Thymus (tissue), 11 donors: ENCODE results near the gene MCM6. TPM values are rescaled to one million over a fixed set of nuclear protein-coding genes. Genes with fewer than 3 reads are reported as not detected.

ENCODE experiments used
- DNase-seq, 9 donors: peaks; one replicate each; pipeline ENCODE4 v3.0.0-alpha.2; 2013; ENCODE audit warnings: low spot score in 9 of 9, low read depth in 6 of 9, missing footprints in 1 of 9
- H3K27ac ChIP-seq, 2 donors: one replicate each; pipeline ENCODE4 v1.5.1; 2013; ENCODE audit warnings: control low read depth in 1 of 2, low read depth in 1 of 2, low read length in 1 of 2, mild to moderate bottlenecking in 1 of 2, moderate library complexity in 1 of 2
- H3K27me3 ChIP-seq, 2 donors: one replicate each; pipeline ENCODE4 v1.5.1; 2013; ENCODE audit warnings: low read length in 1 of 2; ENCODE audit not compliant: control insufficient read depth in 2 of 2, insufficient read depth in 1 of 2
- H3K36me3 ChIP-seq, 2 donors: one replicate each; pipeline ENCODE4 v1.5.1; 2013; ENCODE audit warnings: low read length in 1 of 2, mild to moderate bottlenecking in 1 of 2, moderate library complexity in 1 of 2; ENCODE audit not compliant: control insufficient read depth in 2 of 2, insufficient read depth in 2 of 2
- H3K4me1 ChIP-seq, 2 donors: one replicate each; pipeline ENCODE4 v1.5.1; 2013; ENCODE audit warnings: low read length in 2 of 2; ENCODE audit not compliant: control insufficient read depth in 2 of 2, insufficient read depth in 2 of 2
- H3K4me3 ChIP-seq, 2 donors: one replicate each; pipeline ENCODE4 v1.5.1; 2013; ENCODE audit warnings: low read length in 2 of 2, control low read depth in 1 of 2, mild to moderate bottlenecking in 1 of 2
- H3K9me3 ChIP-seq, 2 donors: one replicate each; pipeline ENCODE4 v1.5.1; 2013; ENCODE audit warnings: low read length in 1 of 2, mild to moderate bottlenecking in 1 of 2; ENCODE audit not compliant: control insufficient read depth in 2 of 2, insufficient read depth in 1 of 2
- WGBS: extraction: QIAGEN DNeasy Blood & Tissue Kit; methylation state at CpG from one replicate; pipeline ENCODE4 v1.1.7; 2013; 5-methylcytosine and 5-hydroxymethylcytosine counted together
- polyA plus RNA-seq: library from polyadenylated mRNA; stranded (reverse); fragments of 200-250 nt; gene quantifications from one replicate; pipeline ENCODE4 v1.2.3, GENCODE V29; 2013
- total RNA-seq: library from RNA; stranded (reverse); fragments of 120-200 nt; gene quantifications from one replicate; pipeline ENCODE4 v1.2.4, GENCODE V29; 2013
- donor health status: healthy.

Gene MCM6
- total and polyA plus RNA-seq, 2 donors = 19.5 to 52.4 TPM

GRCh38 chr2:135836596-135837270 lies 39.5 kb downstream of the MCM6 start, which contains the start of gene LCT:
Gene LCT, minus strand, starts transcription at chr2:135837184. Its CDS starts 15 bp downstream, at chr2:135837169.
- peaks cover 3 to 6% of the 10 kb centered on the region in 2 donors for H3K4me1 ChIP-seq
- no peak within 1 kb of the TSS for H3K4me3 ChIP-seq
- peaks cover 2 to 30% of the 10 kb centered on the region in 2 donors for H3K36me3 ChIP-seq
- no peaks in the 10 kb centered on the region for H3K9me3 ChIP-seq
- no peaks in the 10 kb centered on the region for H3K27me3 ChIP-seq
- WGBS = 97% methylated on average over 12 of the region's 12 CpGs
- H3K27ac ChIP-seq = no peak within 1 kb of the TSS
- no peak for DNase-seq

GRCh38 chr2:135832891-135833290 lies 43.4 kb downstream of the MCM6 start:
- H3K4me3 ChIP-seq = no peak overlapping the region
- WGBS = 93% methylated on average over 6 of the region's 6 CpGs
- peaks cover 5 to 44% of the 10 kb centered on the region in 2 donors for H3K36me3 ChIP-seq
- no peak for DNase-seq
- H3K27ac ChIP-seq = no peak overlapping the region
- no peaks in the 10 kb centered on the region for H3K27me3 ChIP-seq
- H3K9me3 ChIP-seq = peaks cover 0 to 2% of the 10 kb centered on the region in 2 donors
- peaks cover 5 to 29% of the 10 kb centered on the region in 2 donors for H3K4me1 ChIP-seq

GRCh38 chr2:135831180-135831812 lies 44.9 kb downstream of the MCM6 start:
- DNase-seq = no peak
- no peak overlapping the region for H3K4me3 ChIP-seq
- H3K4me1 ChIP-seq = peaks cover 10 to 45% of the 10 kb centered on the region in 2 donors
- peaks cover 0 to 2% of the 10 kb centered on the region in 2 donors for H3K9me3 ChIP-seq
- no peak overlapping the region for H3K27ac ChIP-seq
- H3K36me3 ChIP-seq = peaks cover 5 to 45% of the 10 kb centered on the region in 2 donors
- 91% methylated on average over 14 of the region's 14 CpGs for WGBS
- H3K27me3 ChIP-seq = no peaks in the 10 kb centered on the region

GRCh38 chr2:135829378-135830135 lies 46.7 kb downstream of the MCM6 start:
- peaks cover 17 to 56% of the 10 kb centered on the region in 2 donors for H3K4me1 ChIP-seq
- no peak for DNase-seq
- H3K27ac ChIP-seq = no peak overlapping the region
- H3K4me3 ChIP-seq = no peak overlapping the region
- H3K36me3 ChIP-seq = peaks cover 5 to 45% of the 10 kb centered on the region in 2 donors
- peaks cover 0 to 2% of the 10 kb centered on the region in 2 donors for H3K9me3 ChIP-seq
- H3K27me3 ChIP-seq = no peaks in the 10 kb centered on the region
- 93% methylated on average over 13 of the region's 13 CpGs for WGBS

DNA sequence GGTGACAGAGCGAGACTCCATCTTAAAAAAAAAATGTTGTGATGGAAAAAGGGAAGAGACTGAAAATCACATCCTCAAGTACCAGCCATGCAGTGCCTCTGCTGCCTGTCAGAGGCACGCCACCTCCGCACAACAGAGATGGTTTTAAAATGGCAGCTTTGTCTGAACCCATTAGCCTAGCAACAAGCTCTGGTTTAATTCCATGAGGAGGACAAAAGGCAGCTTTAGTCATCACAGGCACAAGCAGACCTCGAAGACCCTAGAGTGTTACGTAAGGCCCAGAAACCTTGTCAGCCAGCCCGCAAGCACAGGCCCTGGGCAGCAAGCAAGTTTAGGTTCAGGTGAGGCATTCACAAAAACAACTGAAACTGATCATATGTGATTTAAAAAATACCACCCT lies 49.7 kb downstream of the MCM6 start:
- peaks cover 7 to 16% of the 10 kb centered on the region in 2 donors for H3K9me3 ChIP-seq
- DNase-seq = peak in 1 of 9 donors; percentile 30
- no peak overlapping the region for H3K4me3 ChIP-seq
- peaks cover 23 to 75% of the 10 kb centered on the region in 2 donors for H3K4me1 ChIP-seq
- peaks cover 14 to 57% of the 10 kb centered on the region in 2 donors for H3K36me3 ChIP-seq
- H3K27ac ChIP-seq = peak overlapping the region in 1 of 2 donors; percentile 95
- no peaks in the 10 kb centered on the region for H3K27me3 ChIP-seq
- WGBS = 97% methylated on average over 6 of the region's 6 CpGs

DNA sequence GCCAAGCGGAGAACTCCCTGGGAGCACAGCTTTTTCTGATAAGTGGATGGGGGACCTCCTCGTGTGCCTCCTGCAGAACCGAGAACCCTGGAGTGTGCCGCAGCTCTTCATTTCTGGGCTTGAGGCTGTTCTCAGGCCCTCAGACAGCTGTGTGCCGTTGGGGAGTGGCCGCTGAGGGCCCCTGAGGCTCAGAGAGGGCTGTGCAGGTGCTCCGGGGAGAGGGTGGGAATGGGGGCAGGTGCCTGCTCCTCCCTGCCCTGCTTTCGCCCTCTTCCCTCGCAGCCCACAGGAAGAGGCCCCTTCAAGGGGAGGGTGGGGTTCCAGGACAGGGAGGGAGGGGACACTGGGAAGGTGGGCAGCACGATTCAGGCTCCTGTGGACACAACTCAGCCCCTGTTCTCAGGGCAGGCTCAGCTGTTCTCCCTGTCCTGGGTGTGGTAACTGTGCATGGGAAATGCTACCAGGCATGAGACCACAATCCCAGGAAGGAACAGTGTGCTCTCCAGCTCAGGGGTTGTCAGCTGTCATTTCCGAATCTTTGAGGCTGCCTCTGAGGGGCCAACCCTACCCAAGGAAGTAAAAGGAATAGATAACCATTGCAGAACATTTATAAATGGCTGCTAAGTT lies 50.6 kb downstream of the MCM6 start:
- peak overlapping the region; percentile 67 to 95 for H3K27ac ChIP-seq
- 3% methylated on average over 11 of the region's 11 CpGs for WGBS
- H3K4me1 ChIP-seq = peaks cover 28 to 75% of the 10 kb centered on the region in 2 donors
- no peaks in the 10 kb centered on the region for H3K27me3 ChIP-seq
- H3K36me3 ChIP-seq = peaks cover 14 to 52% of the 10 kb centered on the region in 2 donors
- peaks cover 7 to 16% of the 10 kb centered on the region in 2 donors for H3K9me3 ChIP-seq
- peak in 6 of 9 donors; percentile 54 to 85 (median 66) for DNase-seq
- peak overlapping the region; percentile 8 to 38 for H3K4me3 ChIP-seq

DNA sequence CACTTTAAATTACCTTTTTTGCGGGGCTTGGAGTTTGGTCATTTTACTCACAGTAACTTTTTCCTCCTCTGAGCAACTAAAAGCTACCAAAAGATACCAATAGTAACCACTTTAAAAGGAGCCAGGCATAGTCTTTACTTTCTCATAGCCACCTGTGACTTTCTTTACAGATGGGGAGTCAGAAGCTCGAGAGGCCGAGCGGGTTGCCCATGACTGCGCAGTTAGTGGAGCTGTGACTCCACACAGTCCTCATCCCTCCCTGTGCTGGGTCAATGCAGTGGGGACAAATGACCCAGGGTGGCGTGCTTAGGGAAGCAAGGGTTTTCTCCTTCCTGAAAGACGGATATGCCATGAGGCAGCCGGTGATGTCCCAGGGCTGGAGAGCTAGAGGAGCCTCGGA lies 51.1 kb downstream of the MCM6 start:
- Histone ChIP-seq H3K4me3 (peak overlapping the region; percentile 8 to 38), H3K9me3 (peaks cover 7 to 16% of the 10 kb centered on the region in 2 donors), H3K27ac (peak overlapping the region; percentile 67 to 95), H3K27me3 (no peaks in the 10 kb centered on the region), H3K36me3 (peaks cover 13 to 47% of the 10 kb centered on the region in 2 donors), H3K4me1 (peaks cover 29 to 73% of the 10 kb centered on the region in 2 donors)
- peak in 4 of 9 donors; percentile 26 to 75 (median 40) for DNase-seq
- WGBS = 21% methylated on average over 9 of the region's 9 CpGs

- peaks cover 35 to 64% of the 10 kb centered on the region in 2 donors for H3K4me1 ChIP-seq
- peaks cover 7 to 13% of the 10 kb centered on the region in 2 donors for H3K9me3 ChIP-seq
- peaks cover 10 to 25% of the 10 kb centered on the region in 2 donors for H3K36me3 ChIP-seq
- no peak for DNase-seq
- peak overlapping the region in 1 of 2 donors; percentile 84 for H3K4me3 ChIP-seq
- H3K27me3 ChIP-seq = no peaks in the 10 kb centered on the region
- WGBS = 100% methylated on average over 1 of the region's 1 CpG
- H3K27ac ChIP-seq = peak overlapping the region in 1 of 2 donors; percentile 95
These were observed 53.4 kb downstream of the MCM6 start for GRCh38 chr2:135822855-135823254.
